ENCODE data around the gene NDUFB4. TPM values are rescaled to one million over a fixed set of nuclear protein-coding genes. Genes with fewer than 3 reads are reported as not detected.

The NDUFB4 gene
- total and polyA plus RNA-seq, 9 of the 15 experiments (the other 6 are each of a cell fraction or from before 2014, with no cell fraction given): 124 to 670 (median 227) TPM

DNA sequence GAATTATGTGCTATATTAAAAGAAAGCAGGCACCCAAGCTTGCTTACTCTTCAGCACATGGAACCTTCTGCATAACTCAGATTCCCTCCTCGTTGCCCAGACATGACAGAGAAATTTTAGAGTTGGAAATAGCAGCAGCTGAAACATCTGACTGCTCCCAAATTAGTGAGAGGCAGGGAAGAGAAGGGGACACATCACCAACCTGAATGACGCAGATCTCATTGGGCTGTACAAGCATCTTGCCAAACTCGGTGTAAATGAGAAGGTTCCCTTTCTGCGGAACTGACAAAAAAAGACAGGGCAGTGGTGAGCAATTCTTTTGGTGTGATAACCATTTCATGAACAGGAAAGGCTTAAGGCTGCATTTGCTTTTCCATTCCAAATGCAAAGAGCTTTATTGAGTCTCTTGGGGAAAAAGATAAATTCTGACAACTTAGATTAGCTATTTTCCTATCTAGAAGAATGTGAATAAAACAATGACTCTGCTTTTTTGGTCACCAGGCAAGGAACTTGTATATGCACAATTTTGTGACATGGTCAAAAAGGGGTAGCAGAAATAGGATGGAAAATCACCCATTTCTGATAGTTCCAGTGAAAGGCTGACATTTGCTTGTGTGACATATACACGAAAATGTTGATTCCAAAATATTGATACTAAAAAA is 50.8 kb downstream of the NDUFB4 start:
- ChIA-PET CTCF (ENCODE audit: low intra/inter-chr PET ratio) (no interaction called here), POLR2A (interaction anchor here (0.7 kb wide), 1 partner anchor 24 kb away, joined by 3 read pairs; no protein-coding TSS in a partner anchor)
- TF ChIP-seq NFE2 (IDR thresholded peaks at IDR 0.05; ENCODE audit: low read depth) (peak; percentile 58), MAFF (IDR thresholded peaks at IDR 0.05; ENCODE audit: low read length) (peak; percentile 25; the same call in 1 of the 2 replicates), ZNF316 (IDR thresholded peaks at IDR 0.05) (peak; percentile 67), C11orf30 (IDR thresholded peaks at IDR 0.05; ENCODE audit: low read depth) (peak; percentile 52), SMARCA4 (IDR thresholded peaks at IDR 0.05) (peak; percentile 18; the same call in 1 of the 2 replicates), MAFG (tag; conservative IDR thresholded peaks at IDR 0.05) (peak; percentile 60; the same call in 1 of the 2 replicates), ZNF197 (CRISPR knock-in tag; IDR thresholded peaks at IDR 0.05; ENCODE audit: low read depth) (no peak), ZNF174 (CRISPR knock-in tag; IDR thresholded peaks at IDR 0.05) (no peak)
- TF ChIP-seq, protein P1, sequence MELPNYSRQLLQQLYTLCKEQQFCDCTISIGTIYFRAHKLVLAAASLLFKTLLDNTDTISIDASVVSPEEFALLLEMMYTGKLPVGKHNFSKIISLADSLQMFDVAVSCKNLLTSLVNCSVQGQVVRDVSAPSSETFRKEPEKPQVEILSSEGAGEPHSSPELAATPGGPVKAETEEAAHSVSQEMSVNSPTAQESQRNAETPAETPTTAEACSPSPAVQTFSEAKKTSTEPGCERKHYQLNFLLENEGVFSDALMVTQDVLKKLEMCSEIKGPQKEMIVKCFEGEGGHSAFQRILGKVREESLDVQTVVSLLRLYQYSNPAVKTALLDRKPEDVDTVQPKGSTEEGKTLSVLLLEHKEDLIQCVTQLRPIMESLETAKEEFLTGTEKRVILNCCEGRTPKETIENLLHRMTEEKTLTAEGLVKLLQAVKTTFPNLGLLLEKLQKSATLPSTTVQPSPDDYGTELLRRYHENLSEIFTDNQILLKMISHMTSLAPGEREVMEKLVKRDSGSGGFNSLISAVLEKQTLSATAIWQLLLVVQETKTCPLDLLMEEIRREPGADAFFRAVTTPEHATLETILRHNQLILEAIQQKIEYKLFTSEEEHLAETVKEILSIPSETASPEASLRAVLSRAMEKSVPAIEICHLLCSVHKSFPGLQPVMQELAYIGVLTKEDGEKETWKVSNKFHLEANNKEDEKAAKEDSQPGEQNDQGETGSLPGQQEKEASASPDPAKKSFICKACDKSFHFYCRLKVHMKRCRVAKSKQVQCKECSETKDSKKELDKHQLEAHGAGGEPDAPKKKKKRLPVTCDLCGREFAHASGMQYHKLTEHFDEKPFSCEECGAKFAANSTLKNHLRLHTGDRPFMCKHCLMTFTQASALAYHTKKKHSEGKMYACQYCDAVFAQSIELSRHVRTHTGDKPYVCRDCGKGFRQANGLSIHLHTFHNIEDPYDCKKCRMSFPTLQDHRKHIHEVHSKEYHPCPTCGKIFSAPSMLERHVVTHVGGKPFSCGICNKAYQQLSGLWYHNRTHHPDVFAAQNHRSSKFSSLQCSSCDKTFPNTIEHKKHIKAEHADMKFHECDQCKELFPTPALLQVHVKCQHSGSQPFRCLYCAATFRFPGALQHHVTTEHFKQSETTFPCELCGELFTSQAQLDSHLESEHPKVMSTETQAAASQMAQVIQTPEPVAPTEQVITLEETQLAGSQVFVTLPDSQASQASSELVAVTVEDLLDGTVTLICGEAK (IDR thresholded peaks at IDR 0.05): 0 out of 2 replicates have a peak, but pooled peaks have one; percentile 21
- TF ChIP-seq, protein P1 (CRISPR knock-in tag; IDR thresholded peaks at IDR 0.05): no peak
- TF ChIP-seq, protein P2, sequence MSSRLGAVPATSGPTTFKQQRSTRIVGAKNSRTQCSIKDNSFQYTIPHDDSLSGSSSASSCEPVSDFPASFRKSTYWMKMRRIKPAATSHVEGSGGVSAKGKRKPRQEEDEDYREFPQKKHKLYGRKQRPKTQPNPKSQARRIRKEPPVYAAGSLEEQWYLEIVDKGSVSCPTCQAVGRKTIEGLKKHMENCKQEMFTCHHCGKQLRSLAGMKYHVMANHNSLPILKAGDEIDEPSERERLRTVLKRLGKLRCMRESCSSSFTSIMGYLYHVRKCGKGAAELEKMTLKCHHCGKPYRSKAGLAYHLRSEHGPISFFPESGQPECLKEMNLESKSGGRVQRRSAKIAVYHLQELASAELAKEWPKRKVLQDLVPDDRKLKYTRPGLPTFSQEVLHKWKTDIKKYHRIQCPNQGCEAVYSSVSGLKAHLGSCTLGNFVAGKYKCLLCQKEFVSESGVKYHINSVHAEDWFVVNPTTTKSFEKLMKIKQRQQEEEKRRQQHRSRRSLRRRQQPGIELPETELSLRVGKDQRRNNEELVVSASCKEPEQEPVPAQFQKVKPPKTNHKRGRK (tag; IDR thresholded peaks at IDR 0.05): no peak
- no peak for ATAC-seq
- peak in 1 of 4 experiments; percentile 10 for DNase-seq (ENCODE audit: extremely low read depth in 1 of 4, low spot score in 3 of 4)
- Histone ChIP-seq H3K36me3 (ENCODE audit: control insufficient read depth, insufficient read depth, low read length) (no peaks in the 10 kb centered on the region), H3K9me3 (replicated peaks; ENCODE audit: control insufficient read depth, insufficient read depth, low read depth, low read length) (peaks cover under 1% of the 10 kb centered on the region; the same call in 1 of the 2 replicates), H3K4me3 (no peak overlapping the region), H3K9me1 (ENCODE audit: control insufficient read depth, insufficient read depth, low read length) (no peaks in the 10 kb centered on the region), H4K20me1 (replicated peaks; ENCODE audit: control insufficient read depth, insufficient read depth, low read length) (no peaks in the 10 kb centered on the region), H3K4me1 (replicated peaks in 1 of 2; ENCODE audit: control insufficient read depth in 2 of 2, insufficient read depth in 2 of 2, low read length in 2 of 2) (peaks cover 0 to 41% of the 10 kb centered on the region in 2 experiments; a peak in 4 of 5 replicates), H3K4me2 (ENCODE audit: insufficient read depth, low read length) (no peak overlapping the region; the same call in 1 of the 2 replicates), H3K79me2 (ENCODE audit: control insufficient read depth, insufficient read depth, low read length) (no peaks in the 10 kb centered on the region), H3K27me3 (ENCODE audit: control insufficient read depth in 2 of 2, insufficient read depth in 2 of 2, low read length in 2 of 2) (no peaks in the 10 kb centered on the region), H2AFZ (ENCODE audit: low read depth, low read length) (peak overlapping the region; percentile 48), H3K9ac (ENCODE audit: insufficient read depth in 1 of 2, low read depth in 2 of 2, low read length in 2 of 2) (0 out of 4 replicates have a peak overlapping the region, but pooled peaks of 1 of the 2 experiments have one; percentile 20), H3K27ac (ENCODE audit: extremely low read depth, low read depth, low read length) (no peak overlapping the region)
- intact Hi-C loops (cut with micrococcal nuclease) (no loop called here), in situ Hi-C loops (cut with MboI) (no loop called here)
- no TSS peak for BruUV-seq (replicated peaks)
- WGBS (ENCODE audit: insufficient coverage, low coverage, missing lambda C conversion rate): 20% methylated on average over 5 of the region's 5 CpGs
- no peak for FAIRE-seq

Data from K562 (cell line).